ENCODE measurements around the gene TYW1B. TPM values are rescaled to one million over a fixed set of nuclear protein-coding genes. Genes with fewer than 3 reads are reported as not detected.
A peak's percentile ranks its signal among the peaks of the same experiment; 100 is the strongest.
"Not testable (repeated sequence)": the region's sequence is repeated elsewhere in the genome, so short reads cannot be mapped to it uniquely, and the experiment has no call there.

Gene TYW1B
- total and polyA plus RNA-seq, 2 donors (not counting 3 experiments of a cell fraction or from before 2014, with no cell fraction given) = 0.69 to 2.7 TPM

GRCh38 chr7:72667049-72667448, 161.0 kb downstream of the TYW1B start:
- H2AFZ ChIP-seq (ENCODE audit: low read depth, low read length); H3K27ac ChIP-seq (ENCODE audit: insufficient read depth, low read depth, low read length); dilution Hi-C loops (cut with MboI; ENCODE audit: extremely low pct_ligation_motif_present, low sequenced_read_pairs); H3K4me1 ChIP-seq (ENCODE audit: control insufficient read depth, extremely low read depth, insufficient read depth, low read length); H3K4me3 ChIP-seq (replicated peaks in 1 of 3; ENCODE audit: insufficient read depth in 1 of 3, low read depth in 1 of 3, low read length in 3 of 3); H3K79me2 ChIP-seq (ENCODE audit: control insufficient read depth, insufficient read depth, low read length); BruUV-seq (replicated peaks); intact Hi-C loops (cut with micrococcal nuclease); FAIRE-seq; H3K4me2 ChIP-seq (ENCODE audit: insufficient read depth, low read length); H3K36me3 ChIP-seq (ENCODE audit: control insufficient read depth in 2 of 2, extremely low read depth in 1 of 2, insufficient read depth in 2 of 2, low read length in 2 of 2); H3K27me3 ChIP-seq (ENCODE audit: control insufficient read depth in 2 of 2, insufficient read depth in 2 of 2, low read length in 2 of 2); CTCF ChIA-PET; H3K9me1 ChIP-seq (replicated peaks; ENCODE audit: control insufficient read depth, extremely low read depth, insufficient read depth, low read length); H3K9ac ChIP-seq (replicated peaks; ENCODE audit: extremely low read depth, insufficient read depth, low read length); H3K9me3 ChIP-seq (replicated peaks; ENCODE audit: control insufficient read depth, insufficient read depth, low read length); POLR2A ChIA-PET; H4K20me1 ChIP-seq (replicated peaks; ENCODE audit: control insufficient read depth, extremely low read depth, insufficient read depth, low read length); DNase-seq (ENCODE audit: low read depth, low spot score): not testable (repeated sequence)

GRCh38 chr7:72648574-72648973, 179.4 kb downstream of the TYW1B start:
- dilution Hi-C loops (cut with MboI; ENCODE audit: extremely low pct_ligation_motif_present, low sequenced_read_pairs); H3K27ac ChIP-seq (ENCODE audit: insufficient read depth, low read depth, low read length); H3K4me3 ChIP-seq (replicated peaks in 1 of 3; ENCODE audit: insufficient read depth in 1 of 3, low read depth in 1 of 3, low read length in 3 of 3); H3K36me3 ChIP-seq (ENCODE audit: control insufficient read depth in 2 of 2, extremely low read depth in 1 of 2, insufficient read depth in 2 of 2, low read length in 2 of 2); H3K9me1 ChIP-seq (replicated peaks; ENCODE audit: control insufficient read depth, extremely low read depth, insufficient read depth, low read length); H3K27me3 ChIP-seq (ENCODE audit: control insufficient read depth in 2 of 2, insufficient read depth in 2 of 2, low read length in 2 of 2); DNase-seq (ENCODE audit: low read depth, low spot score); H3K4me1 ChIP-seq (ENCODE audit: control insufficient read depth, extremely low read depth, insufficient read depth, low read length); BruUV-seq (replicated peaks); FAIRE-seq; POLR2A ChIA-PET; intact Hi-C loops (cut with micrococcal nuclease); H4K20me1 ChIP-seq (replicated peaks; ENCODE audit: control insufficient read depth, extremely low read depth, insufficient read depth, low read length); H3K9me3 ChIP-seq (replicated peaks; ENCODE audit: control insufficient read depth, insufficient read depth, low read length); H3K9ac ChIP-seq (replicated peaks; ENCODE audit: extremely low read depth, insufficient read depth, low read length); H3K4me2 ChIP-seq (ENCODE audit: insufficient read depth, low read length); CTCF ChIA-PET; H2AFZ ChIP-seq (ENCODE audit: low read depth, low read length); H3K79me2 ChIP-seq (ENCODE audit: control insufficient read depth, insufficient read depth, low read length): not testable (repeated sequence)

GRCh38 chr7:72643708-72644107, 184.3 kb downstream of the TYW1B start:
- H3K36me3 ChIP-seq (ENCODE audit: control insufficient read depth in 2 of 2, extremely low read depth in 1 of 2, insufficient read depth in 2 of 2, low read length in 2 of 2); H2AFZ ChIP-seq (ENCODE audit: low read depth, low read length); H3K27ac ChIP-seq (ENCODE audit: insufficient read depth, low read depth, low read length); H4K20me1 ChIP-seq (replicated peaks; ENCODE audit: control insufficient read depth, extremely low read depth, insufficient read depth, low read length); POLR2A ChIA-PET; FAIRE-seq; H3K27me3 ChIP-seq (ENCODE audit: control insufficient read depth in 2 of 2, insufficient read depth in 2 of 2, low read length in 2 of 2); BruUV-seq (replicated peaks); H3K79me2 ChIP-seq (ENCODE audit: control insufficient read depth, insufficient read depth, low read length); H3K9me1 ChIP-seq (replicated peaks; ENCODE audit: control insufficient read depth, extremely low read depth, insufficient read depth, low read length); CTCF ChIA-PET; H3K9ac ChIP-seq (replicated peaks; ENCODE audit: extremely low read depth, insufficient read depth, low read length); H3K4me3 ChIP-seq (replicated peaks in 1 of 3; ENCODE audit: insufficient read depth in 1 of 3, low read depth in 1 of 3, low read length in 3 of 3); intact Hi-C loops (cut with micrococcal nuclease); dilution Hi-C loops (cut with MboI; ENCODE audit: extremely low pct_ligation_motif_present, low sequenced_read_pairs); DNase-seq (ENCODE audit: low read depth, low spot score); H3K9me3 ChIP-seq (replicated peaks; ENCODE audit: control insufficient read depth, insufficient read depth, low read length); H3K4me2 ChIP-seq (ENCODE audit: insufficient read depth, low read length); H3K4me1 ChIP-seq (ENCODE audit: control insufficient read depth, extremely low read depth, insufficient read depth, low read length): not testable (repeated sequence)

DNA sequence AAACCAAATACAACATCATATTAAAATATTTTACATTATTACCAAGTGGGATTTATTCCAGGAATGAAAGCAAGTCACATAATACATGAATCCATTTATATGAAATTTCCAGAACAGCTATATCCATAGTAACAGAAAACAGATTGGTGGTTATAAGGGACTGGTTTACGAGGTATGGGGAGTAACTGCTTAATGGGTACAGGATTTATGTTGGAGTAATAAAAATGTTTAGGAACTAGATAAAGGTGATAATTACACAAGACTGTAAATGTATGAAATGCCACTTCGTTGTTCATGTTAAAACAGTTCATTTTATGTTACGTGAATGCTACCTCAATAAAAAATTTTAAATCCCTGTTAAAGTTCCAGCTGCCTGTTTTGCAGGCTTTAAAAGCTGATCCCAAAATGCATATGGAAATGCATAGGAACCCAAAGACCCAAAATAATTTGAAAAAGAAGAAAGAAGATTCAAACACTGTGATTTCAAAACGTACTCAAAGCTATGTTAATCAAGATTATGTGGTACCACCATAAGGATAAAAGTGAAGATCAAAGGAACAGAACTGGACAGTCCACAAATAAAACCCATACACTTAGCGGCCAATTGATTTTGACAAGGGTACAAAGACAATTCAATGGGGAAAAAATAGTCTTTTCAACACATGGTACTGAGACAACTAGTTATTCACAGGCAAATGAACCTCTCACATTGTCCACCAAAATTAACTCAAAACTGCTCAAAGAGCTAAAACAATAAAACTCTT, 186.3 kb downstream of the TYW1B start:
- H3K9ac ChIP-seq (replicated peaks; ENCODE audit: extremely low read depth, insufficient read depth, low read length); H3K4me3 ChIP-seq (replicated peaks in 1 of 3; ENCODE audit: insufficient read depth in 1 of 3, low read depth in 1 of 3, low read length in 3 of 3); H3K9me3 ChIP-seq (replicated peaks; ENCODE audit: control insufficient read depth, insufficient read depth, low read length); H3K27me3 ChIP-seq (ENCODE audit: control insufficient read depth in 2 of 2, insufficient read depth in 2 of 2, low read length in 2 of 2); H2AFZ ChIP-seq (ENCODE audit: low read depth, low read length); DNase-seq (ENCODE audit: low read depth, low spot score); POLR2A ChIA-PET; H3K4me1 ChIP-seq (ENCODE audit: control insufficient read depth, extremely low read depth, insufficient read depth, low read length); BruUV-seq (replicated peaks); dilution Hi-C loops (cut with MboI; ENCODE audit: extremely low pct_ligation_motif_present, low sequenced_read_pairs); H3K4me2 ChIP-seq (ENCODE audit: insufficient read depth, low read length); H4K20me1 ChIP-seq (replicated peaks; ENCODE audit: control insufficient read depth, extremely low read depth, insufficient read depth, low read length); H3K36me3 ChIP-seq (ENCODE audit: control insufficient read depth in 2 of 2, extremely low read depth in 1 of 2, insufficient read depth in 2 of 2, low read length in 2 of 2); H3K9me1 ChIP-seq (replicated peaks; ENCODE audit: control insufficient read depth, extremely low read depth, insufficient read depth, low read length); intact Hi-C loops (cut with micrococcal nuclease); H3K79me2 ChIP-seq (ENCODE audit: control insufficient read depth, insufficient read depth, low read length); H3K27ac ChIP-seq (ENCODE audit: insufficient read depth, low read depth, low read length): not testable (repeated sequence)
- FAIRE-seq = peak; percentile 48
- CTCF ChIA-PET = interaction anchor here (0.6 kb wide), 1 partner anchor 144 kb away, joined by 3 read pairs; no protein-coding TSS in a partner anchor
